K562 (cell line): ENCODE data around the gene PCCA. TPM values are rescaled to one million over a fixed set of nuclear protein-coding genes. Genes with fewer than 3 reads are reported as not detected.

Experiments used
- ATAC-seq: fragments of 200-7000 bp; cut with Tn5 transposase; 3 replicates; pipeline ENCODE4 v1.9.1; 2020; ENCODE audit warnings: moderate library complexity
- BruUV-seq: library from RNA; stranded (reverse); fragments of 400-500 nt; replicated peaks from 2 replicates; lab custom pipeline; 2021; lab: Mats Ljungman, UMichigan
- CTCF ChIA-PET: fragments of 300-600 bp; formaldehyde crosslinking; extraction: SDS; loops from one replicate; lab custom pipeline; 2021; ENCODE audit warnings: low intra/inter-chr PET ratio; lab: Yijun Ruan, JAX
- POLR2A ChIA-PET: fragments of 300-600, 350-650 bp; sonication (Branson Sonifier 250); formaldehyde crosslinking; extraction: SDS; loops from one replicate; lab custom pipeline; 2021; ENCODE audit warnings: antibody characterized with exemption, inconsistent platforms; lab: Yijun Ruan, JAX
- DNase-seq, 4 experiments: peaks; one replicate each; pipeline versions ENCODE4 v3.0.0 to v3.0.0-alpha.2; 2011 to 2018; ENCODE audit warnings: low spot score in 3 of 4, mixed read lengths in 3 of 4; ENCODE audit errors: extremely low read depth in 1 of 4
- FAIRE-seq: peaks from 2 replicates; lab custom pipeline; 2011; peaks lifted over from hg19 to GRCh38; lab: Jason Lieb, UNC
- H2AFZ ChIP-seq: 2 replicates; pipeline ENCODE4 v1.6.0; 2011; ENCODE audit warnings: low read depth, low read length, control low read depth, inconsistent platforms
- H3K27ac ChIP-seq: fragments of 200-600 bp; 3 replicates; pipeline ENCODE4 v1.8.0; 2011; ENCODE audit warnings: low read depth, mild to moderate bottlenecking, control low read depth, inconsistent platforms, low read length, moderate library complexity, mixed read lengths; ENCODE audit errors: extremely low read depth
- H3K27me3 ChIP-seq, 2 experiments: fragments of 300-600 bp in 1 of 2; 2 replicates in 1 of 2; 3 replicates in 1 of 2; pipeline versions ENCODE4 v1.6.0 to v1.8.0; 2011; ENCODE audit warnings: inconsistent platforms in 2 of 2, low read length in 2 of 2, mild to moderate bottlenecking in 1 of 2, mixed read lengths in 1 of 2, moderate library complexity in 1 of 2; ENCODE audit not compliant: control insufficient read depth in 2 of 2, insufficient read depth in 2 of 2
- H3K36me3 ChIP-seq: fragments of 300-600 bp; 3 replicates; pipeline ENCODE4 v1.8.0; 2011; ENCODE audit warnings: mild to moderate bottlenecking, low read length, inconsistent platforms; ENCODE audit not compliant: control insufficient read depth, insufficient read depth
- H3K4me1 ChIP-seq, 2 experiments: fragments of 200-600 bp in 1 of 2; replicated peaks in 1 of 2; 2 replicates in 1 of 2; 3 replicates in 1 of 2; pipeline versions ENCODE4 v1.5.1 to v1.8.0; 2011; ENCODE audit warnings: inconsistent platforms in 2 of 2, low read length in 2 of 2, mild to moderate bottlenecking in 1 of 2, mixed read lengths in 1 of 2, moderate library complexity in 1 of 2; ENCODE audit not compliant: control insufficient read depth in 2 of 2, insufficient read depth in 2 of 2
- H3K4me2 ChIP-seq: 2 replicates; pipeline ENCODE4 v1.6.1; 2011; ENCODE audit warnings: low read length, control low read depth, inconsistent platforms, mixed read lengths; ENCODE audit not compliant: insufficient read depth
- H3K4me3 ChIP-seq: fragments of 200-600 bp; sonication (generic), shearing (Covaris generic); 2 replicates; pipeline ENCODE4 v1.5.1; 2016; ENCODE audit warnings: control low read depth, inconsistent platforms
- H3K79me2 ChIP-seq: fragments of 200-600 bp; 3 replicates; pipeline ENCODE4 v1.8.0; 2011; ENCODE audit warnings: low read length, inconsistent platforms; ENCODE audit not compliant: control insufficient read depth, insufficient read depth
- H3K9ac ChIP-seq, 2 experiments: 2 replicates each; pipeline versions ENCODE4 v1.6.0 to v1.6.1; 2011; ENCODE audit warnings: low read depth in 2 of 2, low read length in 2 of 2, control low read depth in 1 of 2, inconsistent platforms in 1 of 2, mild to moderate bottlenecking in 1 of 2, mixed read lengths in 1 of 2; ENCODE audit not compliant: insufficient read depth in 1 of 2
- H3K9me1 ChIP-seq: one replicate; pipeline ENCODE4 v1.6.0; 2011; ENCODE audit warnings: inconsistent platforms, mild to moderate bottlenecking, low read length, moderate library complexity; ENCODE audit not compliant: control insufficient read depth, insufficient read depth
- H3K9me3 ChIP-seq: replicated peaks from 2 replicates; pipeline ENCODE4 v1.5.1; 2011; ENCODE audit warnings: low read depth, low read length, inconsistent platforms; ENCODE audit not compliant: control insufficient read depth, insufficient read depth
- H4K20me1 ChIP-seq: replicated peaks from 2 replicates; pipeline ENCODE4 v1.6.1; 2011; ENCODE audit warnings: low read length, inconsistent platforms, mixed read lengths; ENCODE audit not compliant: control insufficient read depth, insufficient read depth
- CREM ChIP-seq: IDR thresholded peaks from 2 replicates; pipeline ENCODE4 v1.6.1; 2014; ENCODE audit warnings: antibody characterized with exemption, low read depth
- DMBX1 ChIP-seq: fragments of 250-450 bp; sonication (Bioruptor Pico); IDR thresholded peaks from 2 replicates; pipeline ENCODE4 v1.8.0; 2022; ENCODE audit warnings: inconsistent platforms, mild to moderate bottlenecking, moderate library complexity, borderline replicate concordance
- EWSR1 ChIP-seq: fragments of 450-650 bp; IDR thresholded peaks from 2 replicates; pipeline ENCODE4 v1.6.1; 2018; ENCODE audit warnings: borderline replicate concordance, mild to moderate bottlenecking, low read depth, moderate library complexity; ENCODE audit not compliant: partially characterized antibody
- GABPB2 ChIP-seq: fragments of 250-450 bp; sonication (Bioruptor Pico); conservative IDR thresholded peaks from 2 replicates; pipeline ENCODE4 v1.5.1; 2021; ENCODE audit warnings: mild to moderate bottlenecking
- HDAC2 ChIP-seq: fragments of 450-650 bp; IDR thresholded peaks from 2 replicates; pipeline ENCODE4 v1.6.1; 2016; ENCODE audit warnings: mild to moderate bottlenecking
- HDAC8 ChIP-seq: fragments of 450-650 bp; IDR thresholded peaks from 2 replicates; pipeline ENCODE4 v1.6.1; 2016; ENCODE audit warnings: mild to moderate bottlenecking, missing genetic modification characterization, moderate library complexity, missing compliant biosample characterization
- HSF4 ChIP-seq: fragments of 250-450 bp; sonication (Bioruptor Pico); IDR thresholded peaks from 2 replicates; pipeline ENCODE4 v2.1.2; 2022; ENCODE audit warnings: mild to moderate bottlenecking, moderate library complexity, borderline replicate concordance
- MEF2A ChIP-seq: IDR thresholded peaks from 2 replicates; pipeline ENCODE4 v1.6.1; 2011; ENCODE audit warnings: low read depth, mild to moderate bottlenecking, low read length, moderate library complexity; ENCODE audit not compliant: control insufficient read depth
- PHF8 ChIP-seq: fragments of 200-600 bp; sonication (generic); IDR thresholded peaks from 2 replicates; pipeline ENCODE4 v1.6.1; 2012; ENCODE audit warnings: mixed run types, mild to moderate bottlenecking, inconsistent platforms, low read length, moderate library complexity, borderline replicate concordance
- RAD21 ChIP-seq, 2 experiments: fragments of 250-450 bp in 1 of 2; fragments of 450-650 bp in 1 of 2; sonication (Bioruptor Pico) in 1 of 2; formaldehyde crosslinking in 1 of 2; IDR thresholded peaks in 1 of 2; conservative IDR thresholded peaks in 1 of 2; 2 replicates each; pipeline versions ENCODE4 v1.4.0 to v1.8.0; 2020 to 2022; ENCODE audit warnings: mild to moderate bottlenecking in 2 of 2, moderate library complexity in 1 of 2
- SMAD3 ChIP-seq: fragments of 450-650 bp; formaldehyde crosslinking; conservative IDR thresholded peaks from 2 replicates; pipeline ENCODE4 v1.4.0; 2020; ENCODE audit warnings: mild to moderate bottlenecking
- ZNF644 ChIP-seq: fragments of 200-800 bp; sonication (Bioruptor generic); IDR thresholded peaks from 2 replicates; pipeline ENCODE4 v1.6.1; 2016; ENCODE audit warnings: low read depth, missing genetic modification characterization, missing compliant biosample characterization
- WGBS: fragments of 100-300 bp; shearing (Covaris generic); methylation state at CpG from one replicate; pipeline ENCODE4 v1.1.6; 2016; ENCODE audit warnings: low coverage, mixed read lengths; ENCODE audit not compliant: insufficient coverage; ENCODE audit errors: missing lambda C conversion rate; 5-methylcytosine and 5-hydroxymethylcytosine counted together
- in situ Hi-C: fragments of 300-500 bp; cut with MboI; formaldehyde crosslinking; loops from 4 replicates; pipeline ENCODE4 v1.15.0; 2018; ENCODE audit warnings: inconsistent platforms, mixed read lengths
- intact Hi-C: fragments of 100-400 bp; cut with micrococcal nuclease; formaldehyde crosslinking; loops from 2 replicates; pipeline ENCODE4 v1.14.2; 2022
- polyA plus RNA-seq, 8 experiments: library from polyadenylated mRNA; depleted of rRNA in 4 of 8; stranded (reverse) in 5 of 8; unstranded in 3 of 8; fragments of >200 nt; fragmentation: Nextera tagmentation in 2 of 8; fragmentation: Illumina TruSeq in 1 of 8; extraction: Ambion mirVana in 2 of 8; extraction: Trizol in 1 of 8; gene quantifications; 2 replicates each; pipeline versions ENCODE4 v1.2.1 to v1.2.3, GENCODE V29; 2011 to 2014; ENCODE audit warnings: inconsistent platforms in 1 of 8, missing spikeins in 1 of 8
- total RNA-seq, 7 experiments: library from RNA; depleted of rRNA in 6 of 7; stranded (reverse); fragments of >200 nt in 6 of 7; fragmentation: Illumina TruSeq in 2 of 7; extraction: Trizol in 2 of 7; gene quantifications; 2 replicates each; pipeline versions ENCODE4 v1.2.1 to v1.2.3, GENCODE V29; 2011 to 2021; ENCODE audit warnings: low replicate concordance in 1 of 7
- TF ChIP-seq, protein P1 (sequence below): fragments of 450-650 bp; IDR thresholded peaks from 2 replicates; pipeline ENCODE4 v1.6.1; 2016; ENCODE audit warnings: mild to moderate bottlenecking

The PCCA gene
- total and polyA plus RNA-seq, 9 of the 15 experiments (the other 6 are each of a cell fraction or from before 2014, with no cell fraction given): 5.2 to 14.1 (median 9.7) TPM

DNA sequence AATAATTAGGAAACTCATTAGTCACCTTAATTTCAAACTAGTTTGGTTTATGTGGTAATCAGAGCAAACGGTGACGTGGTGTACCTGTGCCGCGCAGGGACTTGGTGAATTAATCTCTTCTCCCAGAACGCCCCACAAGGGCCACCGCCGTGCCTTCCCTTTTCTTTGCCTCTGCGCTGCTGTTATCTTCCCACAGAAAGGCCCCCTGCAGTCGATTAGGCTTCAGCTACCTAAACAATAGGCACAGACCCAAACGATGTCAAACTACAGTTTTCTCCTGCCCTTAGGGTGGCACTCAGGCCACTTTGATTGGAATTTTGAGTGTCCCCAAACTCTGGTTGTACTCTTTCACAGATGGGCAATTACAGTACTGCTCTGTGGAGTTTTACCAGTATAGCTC is 384.2 kb downstream of the PCCA start:
- H3K9me1 ChIP-seq: no peaks in the 10 kb centered on the region
- H4K20me1 ChIP-seq: no peaks in the 10 kb centered on the region
- H3K9ac ChIP-seq: no peak overlapping the region
- H3K9me3 ChIP-seq: no peaks in the 10 kb centered on the region
- no peak overlapping the region for H3K4me3 ChIP-seq
- FAIRE-seq (no peak), ATAC-seq (peak; percentile 56; the same call in 2 of the 3 replicates), DNase-seq (peak in 1 of 4 experiments; percentile 14)
- no peaks in the 10 kb centered on the region for H3K79me2 ChIP-seq
- in situ Hi-C loops (no loop called here), intact Hi-C loops (no loop called here)
- H2AFZ ChIP-seq: no peak overlapping the region
- BruUV-seq: no TSS peak
- H3K27ac ChIP-seq: no peak overlapping the region
- no peak overlapping the region for H3K4me2 ChIP-seq
- POLR2A ChIA-PET: interaction anchor here (0.6 kb wide), 1 partner anchor 91 kb away, joined by 3 read pairs; no protein-coding TSS in a partner anchor
- 3% methylated on average over 6 of the region's 10 CpGs for whole genome bisulfite sequencing
- H3K36me3 ChIP-seq: no peaks in the 10 kb centered on the region
- H3K4me1 ChIP-seq: no peaks in the 10 kb centered on the region; a peak in 1 of 5 replicates
- CTCF ChIA-PET: no interaction called here
- H3K27me3 ChIP-seq: no peaks in the 10 kb centered on the region
- TF ChIP-seq HDAC2 (no peak), MEF2A (no peak), GABPB2 (CRISPR knock-in tag) (no peak), RAD21 (CRISPR knock-in tag; conservative IDR thresholded peaks at IDR 0.05 in 1 of 2, IDR thresholded peaks at IDR 0.05 in 1 of 2) (peak in 1 of 2 experiments; percentile 10; a peak in 1 of 4 replicates), PHF8 (no peak)

DNA sequence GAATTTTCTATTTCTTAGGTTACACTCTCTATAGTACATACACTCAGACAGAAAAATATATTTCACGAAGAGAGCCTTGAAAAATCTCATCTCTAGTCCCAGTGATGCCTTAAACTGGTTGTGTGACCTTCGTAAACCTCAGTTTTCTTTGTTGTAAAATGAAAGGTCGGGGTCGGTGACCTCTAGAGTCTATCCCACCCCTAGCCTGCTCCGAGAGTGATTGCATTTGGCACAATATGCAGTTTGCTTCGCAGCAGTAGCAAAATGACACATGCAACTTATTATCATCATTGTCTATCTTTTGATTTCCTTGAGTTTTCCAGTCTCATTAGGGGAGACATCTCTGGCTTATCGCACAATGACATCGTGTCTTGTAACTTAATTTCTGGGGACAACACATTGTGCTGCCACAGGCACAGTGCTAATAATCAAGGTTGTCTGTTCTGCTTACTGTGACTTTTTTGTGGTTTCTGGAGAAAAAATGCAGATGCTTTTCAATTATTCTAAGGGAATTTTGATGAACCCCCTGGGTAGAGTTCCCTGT is 384.7 kb downstream of the PCCA start:
- Histone ChIP-seq H3K4me1 (no peaks in the 10 kb centered on the region; a peak in 1 of 5 replicates), H3K36me3 (no peaks in the 10 kb centered on the region), H3K9me1 (no peaks in the 10 kb centered on the region), H3K27ac (no peak overlapping the region), H3K27me3 (no peaks in the 10 kb centered on the region), H3K9me3 (no peaks in the 10 kb centered on the region), H3K79me2 (no peaks in the 10 kb centered on the region), H3K4me2 (no peak overlapping the region), H4K20me1 (no peaks in the 10 kb centered on the region), H3K9ac (no peak overlapping the region), H2AFZ (no peak overlapping the region), H3K4me3 (no peak overlapping the region)
- CTCF ChIA-PET: no interaction called here
- in situ Hi-C loops: no loop called here
- POLR2A ChIA-PET: no interaction called here
- no peak for ATAC-seq
- no TSS peak for BruUV-seq
- intact Hi-C loops: no loop called here
- DNase-seq: no peak
- FAIRE-seq: no peak
- 55% methylated on average over 8 of the region's 8 CpGs for WGBS
- TF ChIP-seq ZNF644 (tag) (no peak), EWSR1 (no peak), HSF4 (CRISPR knock-in tag) (no peak), CREM (no peak), DMBX1 (no peak), HDAC8 (tag) (no peak), SMAD3 (CRISPR knock-in tag) (no peak)
- TF ChIP-seq, protein P1, sequence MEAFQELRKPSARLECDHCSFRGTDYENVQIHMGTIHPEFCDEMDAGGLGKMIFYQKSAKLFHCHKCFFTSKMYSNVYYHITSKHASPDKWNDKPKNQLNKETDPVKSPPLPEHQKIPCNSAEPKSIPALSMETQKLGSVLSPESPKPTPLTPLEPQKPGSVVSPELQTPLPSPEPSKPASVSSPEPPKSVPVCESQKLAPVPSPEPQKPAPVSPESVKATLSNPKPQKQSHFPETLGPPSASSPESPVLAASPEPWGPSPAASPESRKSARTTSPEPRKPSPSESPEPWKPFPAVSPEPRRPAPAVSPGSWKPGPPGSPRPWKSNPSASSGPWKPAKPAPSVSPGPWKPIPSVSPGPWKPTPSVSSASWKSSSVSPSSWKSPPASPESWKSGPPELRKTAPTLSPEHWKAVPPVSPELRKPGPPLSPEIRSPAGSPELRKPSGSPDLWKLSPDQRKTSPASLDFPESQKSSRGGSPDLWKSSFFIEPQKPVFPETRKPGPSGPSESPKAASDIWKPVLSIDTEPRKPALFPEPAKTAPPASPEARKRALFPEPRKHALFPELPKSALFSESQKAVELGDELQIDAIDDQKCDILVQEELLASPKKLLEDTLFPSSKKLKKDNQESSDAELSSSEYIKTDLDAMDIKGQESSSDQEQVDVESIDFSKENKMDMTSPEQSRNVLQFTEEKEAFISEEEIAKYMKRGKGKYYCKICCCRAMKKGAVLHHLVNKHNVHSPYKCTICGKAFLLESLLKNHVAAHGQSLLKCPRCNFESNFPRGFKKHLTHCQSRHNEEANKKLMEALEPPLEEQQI: no peak
